LNCaP clone FGC (cell line): ENCODE data around the gene TNFSF12.

Experiments used
- DNase-seq: peaks from one replicate; pipeline ENCODE4 v3.0.0-alpha.2; 2011; ENCODE audit warnings: low read depth
- H3K4me3 ChIP-seq: 2 replicates; pipeline ENCODE4 v1.5.1; 2011; ENCODE audit warnings: mild to moderate bottlenecking, low read depth, low read length, control low read depth
- TF ChIP-seq, protein P1 (sequence below): IDR thresholded peaks from 2 replicates; pipeline ENCODE4 v1.5.1; 2012; ENCODE audit warnings: mild to moderate bottlenecking; ENCODE audit not compliant: control insufficient read depth, insufficient read depth; ENCODE audit errors: extremely low read depth

The TNFSF12 gene

DNA sequence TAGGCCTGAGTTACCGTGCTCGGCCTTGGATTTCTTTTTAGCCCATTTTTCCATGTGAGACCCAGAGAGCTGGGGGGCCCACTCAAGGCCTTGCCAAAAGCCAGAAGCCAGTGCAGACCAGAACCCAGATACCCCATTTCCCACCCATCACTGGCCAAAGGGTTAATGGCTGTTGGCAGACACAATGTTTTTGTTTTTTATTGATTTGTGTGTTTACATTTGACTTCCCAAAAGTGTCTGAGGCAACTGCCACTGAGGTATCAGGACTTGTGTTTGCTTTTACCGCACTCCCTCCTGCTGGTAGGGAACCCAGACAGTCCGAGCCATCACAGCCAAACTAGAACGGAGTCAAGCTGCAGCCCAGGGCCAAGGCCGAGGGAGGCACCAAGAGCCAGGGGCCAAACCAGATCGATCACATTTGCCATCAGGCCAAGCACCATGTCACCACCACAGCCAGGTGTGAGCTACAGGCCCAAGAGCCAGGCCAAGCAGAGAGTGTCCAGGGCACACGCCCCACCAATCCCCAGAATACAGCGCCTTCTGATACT, 7.7 kb upstream of the TNFSF12 start:
- DNase-seq = no peak
- no peak overlapping the region for H3K4me3 ChIP-seq
- TF ChIP-seq, protein P1, sequence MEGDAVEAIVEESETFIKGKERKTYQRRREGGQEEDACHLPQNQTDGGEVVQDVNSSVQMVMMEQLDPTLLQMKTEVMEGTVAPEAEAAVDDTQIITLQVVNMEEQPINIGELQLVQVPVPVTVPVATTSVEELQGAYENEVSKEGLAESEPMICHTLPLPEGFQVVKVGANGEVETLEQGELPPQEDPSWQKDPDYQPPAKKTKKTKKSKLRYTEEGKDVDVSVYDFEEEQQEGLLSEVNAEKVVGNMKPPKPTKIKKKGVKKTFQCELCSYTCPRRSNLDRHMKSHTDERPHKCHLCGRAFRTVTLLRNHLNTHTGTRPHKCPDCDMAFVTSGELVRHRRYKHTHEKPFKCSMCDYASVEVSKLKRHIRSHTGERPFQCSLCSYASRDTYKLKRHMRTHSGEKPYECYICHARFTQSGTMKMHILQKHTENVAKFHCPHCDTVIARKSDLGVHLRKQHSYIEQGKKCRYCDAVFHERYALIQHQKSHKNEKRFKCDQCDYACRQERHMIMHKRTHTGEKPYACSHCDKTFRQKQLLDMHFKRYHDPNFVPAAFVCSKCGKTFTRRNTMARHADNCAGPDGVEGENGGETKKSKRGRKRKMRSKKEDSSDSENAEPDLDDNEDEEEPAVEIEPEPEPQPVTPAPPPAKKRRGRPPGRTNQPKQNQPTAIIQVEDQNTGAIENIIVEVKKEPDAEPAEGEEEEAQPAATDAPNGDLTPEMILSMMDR = no peak

DNA sequence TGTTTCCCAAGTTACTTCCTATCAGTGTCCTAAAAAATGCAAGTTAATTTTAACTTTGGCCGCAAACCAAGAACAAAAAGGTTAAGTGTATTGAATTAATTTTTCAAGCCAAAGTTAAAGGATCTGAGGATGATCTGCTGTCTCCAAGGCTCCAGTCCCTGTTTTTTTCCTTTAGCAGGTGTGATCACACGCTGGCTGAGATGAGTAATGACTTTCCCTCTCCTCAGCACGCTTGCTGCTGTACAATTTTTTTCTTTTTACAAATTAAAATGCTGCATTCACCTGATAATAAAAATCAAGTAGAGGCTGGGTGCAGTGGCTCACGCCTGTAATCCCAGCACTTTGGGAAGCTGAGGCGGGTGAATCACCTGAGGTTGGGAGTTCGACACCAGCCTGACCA, 3.9 kb upstream of the TNFSF12 start:
- H3K4me3 ChIP-seq = no peak overlapping the region
- TF ChIP-seq, protein P1 = no peak
- DNase-seq = no peak

DNA sequence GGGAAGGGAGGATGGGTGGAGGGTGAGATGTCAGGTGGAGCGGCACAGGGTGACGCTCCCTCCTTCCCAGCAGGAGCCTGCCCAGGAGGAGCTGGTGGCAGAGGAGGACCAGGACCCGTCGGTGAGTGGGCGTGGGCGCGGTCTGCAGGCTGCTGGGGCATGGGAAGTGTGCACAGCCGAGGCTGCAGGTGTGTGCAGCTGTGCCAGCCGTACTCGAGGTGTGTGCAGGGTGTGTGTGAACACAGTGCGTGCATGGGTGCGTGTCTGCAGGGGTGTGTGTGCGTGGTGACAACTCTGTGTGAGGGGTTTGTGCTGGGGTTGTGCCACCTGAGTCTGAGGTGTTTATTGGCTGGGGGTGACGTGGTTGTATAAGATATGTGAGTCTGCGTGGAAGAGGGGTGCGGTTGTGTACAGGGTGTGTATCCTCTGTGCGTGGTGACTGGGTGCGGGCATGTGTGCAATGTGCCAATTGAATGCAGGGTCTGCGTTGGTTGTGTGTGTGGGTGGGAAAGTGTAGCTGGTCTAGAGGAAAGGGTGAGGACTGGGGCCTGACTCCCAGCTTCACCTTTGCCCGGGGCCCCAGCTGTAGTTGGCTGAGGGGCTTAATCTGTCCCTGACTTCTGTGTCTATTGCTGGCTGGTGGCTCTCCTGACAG, 670 bp downstream of the TNFSF12 start:
- TF ChIP-seq, protein P1 = no peak
- H3K4me3 ChIP-seq = no peak overlapping the region
- no peak for DNase-seq

DNA sequence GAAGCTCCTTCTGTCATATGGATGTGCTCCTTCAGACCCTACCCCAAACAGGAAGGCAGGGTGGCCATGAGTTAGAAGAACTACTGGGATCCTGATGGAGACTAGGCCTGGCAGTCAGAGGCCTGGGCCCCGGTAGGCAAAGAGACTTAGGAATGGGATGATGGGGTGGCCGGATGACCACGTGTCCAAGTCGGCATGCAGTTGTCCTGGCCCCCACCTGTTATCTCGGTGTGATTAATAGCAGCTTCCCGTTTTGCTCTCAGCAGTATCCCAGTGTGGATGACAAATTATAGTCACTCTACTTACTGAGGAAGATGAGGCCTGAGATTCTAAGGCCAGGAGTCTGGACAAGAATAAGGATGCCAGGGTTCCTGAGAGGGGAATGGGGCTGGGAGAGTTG, 1.5 kb downstream of the TNFSF12 start:
- DNase-seq = no peak

DNA sequence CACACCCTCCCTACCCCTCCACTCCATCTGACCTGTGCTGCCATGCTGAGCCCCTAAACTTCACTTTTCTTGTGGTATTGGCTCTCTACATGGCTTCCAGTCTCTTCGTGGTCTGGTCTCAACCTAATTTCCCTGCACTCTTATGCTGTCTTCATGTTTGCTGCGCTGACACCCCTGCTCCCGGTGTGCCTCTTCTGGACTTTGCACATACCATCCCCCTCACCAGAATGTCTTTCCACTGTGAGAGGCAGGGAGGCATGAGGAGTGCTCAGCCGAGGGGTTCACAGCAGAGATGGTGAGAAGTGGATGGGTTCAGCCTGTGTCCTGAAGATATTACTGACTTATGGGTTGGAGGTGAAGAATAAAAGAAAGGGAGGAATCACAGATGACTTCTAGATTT, 2.5 kb downstream of the TNFSF12 start:
- TF ChIP-seq, protein P1 = no peak
- no peak for DNase-seq
- no peak overlapping the region for H3K4me3 ChIP-seq

More for the DNA sequence above, 1.5 kb downstream of the TNFSF12 start:
- TF ChIP-seq, protein P1 = no peak
- H3K4me3 ChIP-seq = no peak overlapping the region

DNA sequence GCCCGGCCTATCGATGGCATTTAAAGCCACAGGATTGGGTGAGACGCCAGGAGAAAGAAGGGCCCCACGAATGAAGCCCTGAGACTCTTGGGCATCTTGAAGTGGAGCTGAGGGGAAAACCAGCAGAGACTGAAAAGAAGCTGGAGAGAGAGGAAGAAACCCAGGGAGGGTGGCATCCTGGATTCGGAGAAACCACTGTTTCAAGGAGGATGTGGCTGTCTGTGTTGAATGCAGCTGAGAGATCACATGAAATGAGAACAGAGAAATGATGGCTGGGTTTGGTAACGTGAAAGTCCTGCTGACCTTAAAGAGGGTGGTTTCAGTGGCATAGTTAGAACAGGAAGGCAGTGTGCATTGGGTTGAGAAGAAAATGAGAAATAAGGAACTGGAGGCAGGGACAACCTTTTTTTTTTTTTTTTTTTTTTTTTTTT, 3.8 kb downstream of the TNFSF12 start:
- DNase-seq = no peak
- TF ChIP-seq, protein P1 = no peak
- H3K4me3 ChIP-seq = no peak overlapping the region

DNA sequence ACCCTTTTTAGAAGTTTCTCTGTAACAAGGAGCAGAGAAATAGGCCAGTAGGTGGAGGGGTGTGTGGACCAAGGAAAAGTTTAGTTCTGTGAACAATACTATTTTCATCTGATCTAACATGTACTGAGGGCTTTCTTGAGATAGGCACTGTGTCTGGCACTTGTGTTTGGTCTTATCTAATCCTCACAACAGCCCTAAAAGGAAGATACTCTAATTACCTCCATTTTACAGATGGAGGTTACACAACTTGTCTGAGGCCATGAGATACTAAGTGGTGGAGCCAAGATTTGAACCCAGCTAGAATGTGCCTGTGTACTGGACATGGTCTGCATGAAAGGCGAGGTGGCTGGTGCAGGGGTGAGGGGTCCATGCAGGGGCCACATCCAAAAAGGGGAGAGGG, 4.5 kb downstream of the TNFSF12 start:
- TF ChIP-seq, protein P1 = no peak
- no peak for DNase-seq
- H3K4me3 ChIP-seq = no peak overlapping the region
